PC-3 (cell line): ENCODE data around the gene CETN1. TPM values are rescaled to one million over a fixed set of nuclear protein-coding genes. Genes with fewer than 3 reads are reported as not detected.

Source experiments
- ATAC-seq: fragments of 200-7000 bp; cut with Tn5 transposase; 2 replicates; pipeline ENCODE4 v1.9.1; 2020; ENCODE audit warnings: mild to moderate bottlenecking, moderate library complexity
- BruUV-seq: library from RNA; stranded (reverse); fragments of 400-500 nt; replicated peaks from 2 replicates; lab custom pipeline; 2021; lab: Mats Ljungman, UMichigan
- CTCF ChIA-PET: fragments of 300-600 bp; sonication (Branson Sonifier 250); formaldehyde crosslinking; loops from one replicate; lab custom pipeline; 2022; ENCODE audit warnings: antibody characterized with exemption; lab: Charles Lee
- POLR2A ChIA-PET: fragments of 300-600 bp; sonication (Branson Sonifier 250); formaldehyde crosslinking; loops from one replicate; lab custom pipeline; 2022; ENCODE audit warnings: antibody characterized with exemption; ENCODE audit not compliant: unreplicated experiment; lab: Charles Lee
- DNase-seq: peaks from one replicate; pipeline ENCODE4 v3.0.0-alpha.2; 2015
- H2AFZ ChIP-seq: fragments of 300-600 bp; sonication (generic); 2 replicates; pipeline ENCODE4 v1.6.0; 2016; ENCODE audit warnings: antibody characterized with exemption, low read length
- H3F3A ChIP-seq: fragments of 300-600 bp; sonication (generic); one replicate; pipeline ENCODE4 v1.6.0; 2017; ENCODE audit warnings: antibody characterized with exemption, low read length, control low read depth, mild to moderate bottlenecking; ENCODE audit not compliant: unreplicated experiment
- H3K27ac ChIP-seq: fragments of 300-600 bp; sonication (generic); 2 replicates; pipeline ENCODE4 v1.5.1; 2016; ENCODE audit warnings: mild to moderate bottlenecking, low read length
- H3K27me3 ChIP-seq: fragments of 300-600 bp; sonication (generic); 2 replicates; pipeline ENCODE4 v1.6.1; 2016; ENCODE audit warnings: low read length, mixed read lengths
- H3K36me3 ChIP-seq: fragments of 300-600 bp; sonication (generic); 2 replicates; pipeline ENCODE4 v1.6.1; 2016; ENCODE audit warnings: low read depth, mixed run types, low read length, mixed read lengths
- H3K4me1 ChIP-seq: fragments of 300-600 bp; sonication (generic); 2 replicates; pipeline ENCODE4 v1.5.1; 2016; ENCODE audit warnings: low read length; ENCODE audit not compliant: insufficient read depth
- H3K4me2 ChIP-seq: fragments of 300-600 bp; sonication (generic); 2 replicates; pipeline ENCODE4 v1.6.0; 2016; ENCODE audit warnings: low read length
- H3K4me3 ChIP-seq: fragments of 300-600 bp; sonication (generic); 2 replicates; pipeline ENCODE4 v1.5.1; 2016; ENCODE audit warnings: mild to moderate bottlenecking, low read length, mixed read lengths
- H3K79me2 ChIP-seq: fragments of 300-600 bp; sonication (generic); 2 replicates; pipeline ENCODE4 v1.6.1; 2017; ENCODE audit warnings: low read length, mixed read lengths
- H3K9ac ChIP-seq: fragments of 300-600 bp; sonication (generic); 2 replicates; pipeline ENCODE4 v1.6.0; 2016; ENCODE audit warnings: mild to moderate bottlenecking, low read length
- H3K9me2 ChIP-seq: fragments of 300-600 bp; sonication (generic); replicated peaks from 2 replicates; pipeline ENCODE4 v1.6.1; 2016; ENCODE audit warnings: mixed run types, low read length, mixed read lengths
- H3K9me3 ChIP-seq: fragments of 300-600 bp; sonication (generic); 2 replicates; pipeline ENCODE4 v1.6.1; 2016; ENCODE audit warnings: low read length, mixed read lengths
- H4K20me1 ChIP-seq: fragments of 300-600 bp; sonication (generic); 2 replicates; pipeline ENCODE4 v1.6.1; 2016; ENCODE audit warnings: low read length, mixed read lengths
- EZH2 ChIP-seq: fragments of 300-600 bp; sonication (generic); IDR thresholded peaks from one replicate; pipeline ENCODE4 v1.6.1; 2017; ENCODE audit warnings: antibody characterized with exemption, mild to moderate bottlenecking, low read length; ENCODE audit not compliant: unreplicated experiment
- EZH2phosphoT487 ChIP-seq: fragments of 300-600 bp; sonication (generic); IDR thresholded peaks from 2 replicates; pipeline ENCODE4 v1.6.1; 2018; ENCODE audit warnings: mild to moderate bottlenecking, antibody characterized with exemption, low read length, borderline replicate concordance
- intact Hi-C: fragments of 100-400 bp; cut with micrococcal nuclease; formaldehyde crosslinking; loops from 2 replicates; pipeline ENCODE4 v1.9.0; 2023
- total RNA-seq: library from RNA; depleted of rRNA; stranded (reverse); fragments of >200 nt; gene quantifications from 2 replicates; pipeline ENCODE4 v1.2.3, GENCODE V29; 2014
- TF ChIP-seq, protein P1 (sequence below): fragments of 300-600 bp; sonication (generic); conservative IDR thresholded peaks from 2 replicates; pipeline ENCODE4 v1.5.1; 2017; ENCODE audit warnings: antibody characterized with exemption, low read depth, mild to moderate bottlenecking, low read length

CETN1 gene
- total RNA-seq, 1 experiment from 2014 or later = not detected

DNA sequence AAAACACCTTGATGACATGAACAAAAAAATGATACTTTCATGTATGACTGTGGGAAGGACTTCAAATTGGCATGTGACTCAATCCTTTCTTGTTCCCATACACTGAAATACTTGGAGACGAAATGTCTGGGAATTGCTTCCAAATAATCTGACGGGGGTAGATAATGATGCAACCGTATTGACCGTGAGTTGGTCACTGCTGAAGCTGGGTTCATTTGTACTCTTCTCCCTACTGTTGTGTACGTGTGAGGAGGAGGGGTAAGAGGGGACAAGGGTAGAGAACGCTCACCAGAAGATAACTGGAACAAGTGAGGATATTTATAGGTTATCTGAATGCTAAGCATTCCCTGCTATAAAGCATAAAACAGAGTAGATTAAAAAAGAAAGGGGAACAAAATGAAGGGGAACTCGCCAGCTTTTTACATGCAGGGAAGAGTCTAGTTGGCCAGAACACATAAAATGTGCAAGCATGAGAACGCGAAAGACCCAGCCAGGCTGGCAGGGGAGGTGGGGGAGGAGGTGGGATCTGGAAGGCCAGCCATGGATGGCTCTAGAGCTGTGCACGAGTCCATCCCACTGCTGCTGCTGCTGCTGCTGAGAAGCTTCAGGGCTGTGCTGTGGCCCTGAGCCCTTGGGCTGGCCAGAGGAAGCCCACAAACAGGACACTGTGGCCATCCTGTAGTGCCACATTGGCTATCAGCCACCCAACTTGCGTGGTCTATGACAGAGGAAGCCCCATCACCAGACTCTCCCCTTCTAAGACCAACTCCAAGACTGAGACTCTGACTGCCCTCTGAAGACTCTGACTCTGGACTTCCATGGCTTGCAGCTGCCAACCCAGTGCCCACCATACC, 15.2 kb upstream of the CETN1 start:
- ChIA-PET POLR2A (no interaction called here), CTCF (no interaction called here)
- no peaks in the 10 kb centered on the region for H3K36me3 ChIP-seq
- H3K9me2 ChIP-seq = no peaks in the 10 kb centered on the region
- TF ChIP-seq, protein P1, sequence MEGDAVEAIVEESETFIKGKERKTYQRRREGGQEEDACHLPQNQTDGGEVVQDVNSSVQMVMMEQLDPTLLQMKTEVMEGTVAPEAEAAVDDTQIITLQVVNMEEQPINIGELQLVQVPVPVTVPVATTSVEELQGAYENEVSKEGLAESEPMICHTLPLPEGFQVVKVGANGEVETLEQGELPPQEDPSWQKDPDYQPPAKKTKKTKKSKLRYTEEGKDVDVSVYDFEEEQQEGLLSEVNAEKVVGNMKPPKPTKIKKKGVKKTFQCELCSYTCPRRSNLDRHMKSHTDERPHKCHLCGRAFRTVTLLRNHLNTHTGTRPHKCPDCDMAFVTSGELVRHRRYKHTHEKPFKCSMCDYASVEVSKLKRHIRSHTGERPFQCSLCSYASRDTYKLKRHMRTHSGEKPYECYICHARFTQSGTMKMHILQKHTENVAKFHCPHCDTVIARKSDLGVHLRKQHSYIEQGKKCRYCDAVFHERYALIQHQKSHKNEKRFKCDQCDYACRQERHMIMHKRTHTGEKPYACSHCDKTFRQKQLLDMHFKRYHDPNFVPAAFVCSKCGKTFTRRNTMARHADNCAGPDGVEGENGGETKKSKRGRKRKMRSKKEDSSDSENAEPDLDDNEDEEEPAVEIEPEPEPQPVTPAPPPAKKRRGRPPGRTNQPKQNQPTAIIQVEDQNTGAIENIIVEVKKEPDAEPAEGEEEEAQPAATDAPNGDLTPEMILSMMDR = no peak
- no peak for TF ChIP-seq EZH2phosphoT487
- TF ChIP-seq EZH2 = no peak
- no peak overlapping the region for H3K4me3 ChIP-seq
- intact Hi-C loops = no loop called here
- no peaks in the 10 kb centered on the region for H3K79me2 ChIP-seq
- no peaks in the 10 kb centered on the region for H3K4me1 ChIP-seq
- no peaks in the 10 kb centered on the region for H4K20me1 ChIP-seq
- no peak overlapping the region for H2AFZ ChIP-seq
- H3K9ac ChIP-seq = no peak overlapping the region
- no peaks in the 10 kb centered on the region for H3K9me3 ChIP-seq
- DNase-seq (no peak), ATAC-seq (no peak)
- H3K27ac ChIP-seq = no peak overlapping the region
- no peak overlapping the region for H3K4me2 ChIP-seq
- no TSS peak for BruUV-seq
- no peaks in the 10 kb centered on the region for H3F3A ChIP-seq
- peaks cover 51% of the 10 kb centered on the region for H3K27me3 ChIP-seq

DNA sequence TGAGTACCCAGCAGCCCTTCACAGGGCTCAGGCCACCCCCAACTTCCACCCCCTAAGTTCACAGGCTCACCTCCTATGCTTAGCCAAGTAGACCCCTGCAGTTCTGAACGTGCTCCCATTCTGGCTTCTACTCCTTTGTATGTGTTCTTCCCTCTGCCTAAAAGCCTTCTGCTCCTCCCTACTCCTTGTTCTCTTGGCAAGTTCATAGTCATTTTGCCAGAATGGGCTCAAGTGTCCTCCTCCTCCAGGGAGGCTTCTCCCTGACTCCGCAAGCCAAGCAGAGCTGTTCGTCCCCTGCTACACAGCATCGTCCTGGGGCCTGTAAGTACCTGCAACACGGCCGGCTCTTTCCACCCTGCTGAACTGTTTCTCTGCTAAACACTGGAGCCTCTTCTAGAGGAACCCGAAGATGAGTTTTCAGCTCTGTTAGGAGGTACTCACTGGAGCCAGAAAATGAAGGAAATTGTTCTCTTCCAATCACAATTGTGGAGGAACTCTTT, 14.6 kb upstream of the CETN1 start:
- no peaks in the 10 kb centered on the region for H3K9me3 ChIP-seq
- H3K79me2 ChIP-seq = no peaks in the 10 kb centered on the region
- H3K9me2 ChIP-seq = no peaks in the 10 kb centered on the region
- H3K27ac ChIP-seq = no peak overlapping the region
- no peak for ATAC-seq
- H3F3A ChIP-seq = no peaks in the 10 kb centered on the region
- no peak overlapping the region for H2AFZ ChIP-seq
- ChIA-PET CTCF (no interaction called here), POLR2A (no interaction called here)
- peaks cover 55% of the 10 kb centered on the region for H3K27me3 ChIP-seq
- H4K20me1 ChIP-seq = no peaks in the 10 kb centered on the region
- no peak for DNase-seq
- H3K4me3 ChIP-seq = no peak overlapping the region
- no peaks in the 10 kb centered on the region for H3K36me3 ChIP-seq
- intact Hi-C loops = no loop called here
- TF ChIP-seq EZH2phosphoT487 (no peak), EZH2 (no peak)
- TF ChIP-seq, protein P1 = no peak
- no peak overlapping the region for H3K4me2 ChIP-seq
- no peak overlapping the region for H3K9ac ChIP-seq
- BruUV-seq = no TSS peak
- H3K4me1 ChIP-seq = no peaks in the 10 kb centered on the region

- ATAC-seq = no peak
- Histone ChIP-seq H3K4me3 (no peak overlapping the region), H3K27ac (no peak overlapping the region), H3K9me3 (no peaks in the 10 kb centered on the region), H3K79me2 (no peaks in the 10 kb centered on the region), H3F3A (no peaks in the 10 kb centered on the region), H2AFZ (no peak overlapping the region), H4K20me1 (no peaks in the 10 kb centered on the region), H3K4me1 (no peaks in the 10 kb centered on the region), H3K9me2 (no peaks in the 10 kb centered on the region), H3K36me3 (no peaks in the 10 kb centered on the region), H3K4me2 (no peak overlapping the region), H3K9ac (no peak overlapping the region), H3K27me3 (peaks cover 68% of the 10 kb centered on the region)
- no TSS peak for BruUV-seq
- TF ChIP-seq EZH2 (no peak), EZH2phosphoT487 (no peak)
- TF ChIP-seq, protein P1 = no peak
- CTCF ChIA-PET = no interaction called here
- DNase-seq = no peak
- intact Hi-C loops = no loop called here
- POLR2A ChIA-PET = no interaction called here
Observed at GRCh38 chr18:567122-567521, 13.1 kb upstream of the CETN1 start.
